Esophagus muscularis mucosa (tissue), 3 donors: Measurements from ENCODE around the gene RBP7.

Experiments used
- POLR2A ChIP-seq: fragments of 450-650 bp; IDR thresholded peaks from one replicate; pipeline ENCODE4 v1.6.1; 2017; ENCODE audit warnings: antibody characterized with exemption, moderate library complexity, mild to moderate bottlenecking, low read depth
- TF ChIP-seq, protein P1 (sequence below), 3 experiments: fragments of 200-600 bp in 2 of 3; fragments of 450-650 bp in 1 of 3; sonication (generic) in 2 of 3; IDR thresholded peaks; one replicate each; pipeline ENCODE4 v1.5.1; 2017 to 2019; ENCODE audit warnings: antibody characterized with exemption in 3 of 3, mild to moderate bottlenecking in 2 of 3, moderate library complexity in 1 of 3

DNA sequence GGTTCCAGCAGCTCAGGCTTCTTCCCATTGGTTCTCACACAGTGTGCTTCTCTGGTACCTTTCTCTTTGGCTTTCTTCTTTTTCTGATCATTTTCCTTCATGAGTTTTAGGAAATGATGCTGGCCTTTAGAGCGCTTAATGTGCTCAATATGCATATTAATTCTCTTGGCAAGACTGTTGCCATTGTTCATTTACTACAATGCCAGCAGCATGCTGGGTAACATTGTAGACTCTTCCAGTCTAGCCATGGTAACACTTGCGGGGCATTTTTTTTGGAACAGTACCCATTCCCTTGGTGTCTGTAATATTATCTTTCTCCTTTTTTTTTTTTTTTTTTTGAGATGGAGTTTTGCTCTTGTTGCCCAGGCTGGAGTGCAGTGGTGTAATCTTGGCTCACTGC, 57.4 kb downstream of the RBP7 start:
- TF ChIP-seq, protein P1, sequence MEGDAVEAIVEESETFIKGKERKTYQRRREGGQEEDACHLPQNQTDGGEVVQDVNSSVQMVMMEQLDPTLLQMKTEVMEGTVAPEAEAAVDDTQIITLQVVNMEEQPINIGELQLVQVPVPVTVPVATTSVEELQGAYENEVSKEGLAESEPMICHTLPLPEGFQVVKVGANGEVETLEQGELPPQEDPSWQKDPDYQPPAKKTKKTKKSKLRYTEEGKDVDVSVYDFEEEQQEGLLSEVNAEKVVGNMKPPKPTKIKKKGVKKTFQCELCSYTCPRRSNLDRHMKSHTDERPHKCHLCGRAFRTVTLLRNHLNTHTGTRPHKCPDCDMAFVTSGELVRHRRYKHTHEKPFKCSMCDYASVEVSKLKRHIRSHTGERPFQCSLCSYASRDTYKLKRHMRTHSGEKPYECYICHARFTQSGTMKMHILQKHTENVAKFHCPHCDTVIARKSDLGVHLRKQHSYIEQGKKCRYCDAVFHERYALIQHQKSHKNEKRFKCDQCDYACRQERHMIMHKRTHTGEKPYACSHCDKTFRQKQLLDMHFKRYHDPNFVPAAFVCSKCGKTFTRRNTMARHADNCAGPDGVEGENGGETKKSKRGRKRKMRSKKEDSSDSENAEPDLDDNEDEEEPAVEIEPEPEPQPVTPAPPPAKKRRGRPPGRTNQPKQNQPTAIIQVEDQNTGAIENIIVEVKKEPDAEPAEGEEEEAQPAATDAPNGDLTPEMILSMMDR (IDR thresholded peaks at IDR 0.05) = no peak
- TF ChIP-seq POLR2A = no peak
